SK-N-MC (cell line): ENCODE data around the gene SGMS2.

ENCODE experiments used
- EZH2 ChIP-seq: fragments of 200-600 bp; sonication (generic); IDR thresholded peaks from one replicate; pipeline ENCODE4 v1.6.1; 2017; ENCODE audit warnings: antibody characterized with exemption
- FOXP2 ChIP-seq: optimal IDR thresholded peaks from 2 replicates; pipeline ENCODE3; 2011; ENCODE audit warnings: mild to moderate bottlenecking, moderate library complexity; ENCODE audit not compliant: insufficient read depth; ENCODE audit errors: extremely low read length, control extremely low read depth
- POLR2AphosphoS5 ChIP-seq: IDR thresholded peaks from 2 replicates; pipeline ENCODE4 v1.6.1; 2012; ENCODE audit warnings: mild to moderate bottlenecking, low read depth, low read length, borderline replicate concordance

- TF ChIP-seq EZH2, result no peak
- no peak for TF ChIP-seq POLR2AphosphoS5
- no peak for TF ChIP-seq FOXP2
Measured at GRCh38 chr4:107870236-107870635, 45.5 kb downstream of the SGMS2 start.
